A673 (cell line): ENCODE measurements around the gene OR5M3. TPM values are rescaled to one million over a fixed set of nuclear protein-coding genes. Genes with fewer than 3 reads are reported as not detected.

Experiments used
- BruUV-seq: library from RNA; stranded (reverse); fragments of 400-500 nt; replicated peaks from 2 replicates; lab custom pipeline; 2021; lab: Mats Ljungman, UMichigan
- CTCF ChIA-PET: fragments of 300-600 bp; sonication (Branson Sonifier 250); formaldehyde crosslinking; loops from one replicate; lab custom pipeline; 2022; ENCODE audit warnings: antibody characterized with exemption; lab: Charles Lee
- POLR2A ChIA-PET: fragments of 300-600 bp; sonication (Branson Sonifier 250); formaldehyde crosslinking; loops from one replicate; lab custom pipeline; 2022; ENCODE audit warnings: antibody characterized with exemption; ENCODE audit not compliant: low non-redundant PET; lab: Charles Lee
- DNase-seq: peaks from one replicate; pipeline ENCODE4 v3.0.0-alpha.2; 2015; ENCODE audit warnings: low spot score
- H3K27ac ChIP-seq: fragments of 200-600 bp; sonication (generic); 2 replicates; pipeline ENCODE4 v1.5.1; 2016; ENCODE audit warnings: mixed run types, low read depth, mild to moderate bottlenecking, mixed read lengths, antibody characterized with exemption, low read length; ENCODE audit not compliant: poor library complexity, severe bottlenecking
- H3K27me3 ChIP-seq: fragments of 200-600 bp; sonication (generic); replicated peaks from 2 replicates; pipeline ENCODE4 v1.6.1; 2017; ENCODE audit warnings: mixed run types, low read depth, mild to moderate bottlenecking, mixed read lengths, antibody characterized with exemption, low read length; ENCODE audit not compliant: insufficient read depth, poor library complexity
- H3K36me3 ChIP-seq: fragments of 200-600 bp; sonication (generic); 2 replicates; pipeline ENCODE4 v1.6.1; 2016; ENCODE audit warnings: mixed run types, mild to moderate bottlenecking, mixed read lengths, antibody characterized with exemption, low read length; ENCODE audit not compliant: insufficient read depth, poor library complexity, severe bottlenecking
- H3K4me1 ChIP-seq: fragments of 200-600 bp; sonication (generic); 2 replicates; pipeline ENCODE4 v1.6.1; 2017; ENCODE audit warnings: mixed run types, mild to moderate bottlenecking, mixed read lengths, antibody characterized with exemption, low read length; ENCODE audit not compliant: insufficient read depth, poor library complexity, severe bottlenecking
- H3K4me3 ChIP-seq: fragments of 200-600 bp; sonication (generic); 2 replicates; pipeline ENCODE4 v1.5.1; 2016; ENCODE audit warnings: low read depth, mixed run types, mild to moderate bottlenecking, mixed read lengths, low read length; ENCODE audit not compliant: poor library complexity, severe bottlenecking
- H3K9me3 ChIP-seq: fragments of 200-600 bp; sonication (generic); 2 replicates; pipeline ENCODE4 v1.6.1; 2016; ENCODE audit warnings: mixed run types, low read depth, mild to moderate bottlenecking, mixed read lengths, antibody characterized with exemption, low read length; ENCODE audit not compliant: poor library complexity, severe bottlenecking
- EZH2 ChIP-seq: fragments of 200-600 bp; sonication (generic); IDR thresholded peaks from 2 replicates; pipeline ENCODE4 v1.6.1; 2017; ENCODE audit warnings: borderline replicate concordance, low read depth, mild to moderate bottlenecking, mixed read lengths, antibody characterized with exemption, low read length; ENCODE audit not compliant: poor library complexity, severe bottlenecking
- intact Hi-C: fragments of 100-400 bp; cut with micrococcal nuclease; formaldehyde crosslinking; loops from one replicate; pipeline ENCODE4 v1.10.0; 2022; ENCODE audit not compliant: unreplicated experiment
- total RNA-seq: library from RNA; stranded (reverse); gene quantifications from 2 replicates; pipeline ENCODE4 v1.2.3, GENCODE V29; 2021
- TF ChIP-seq, protein P1 (sequence below): fragments of 300-800, 200-600 bp; sonication (generic); conservative IDR thresholded peaks from 2 replicates; pipeline ENCODE4 v1.5.1; 2017; ENCODE audit warnings: low read depth, mild to moderate bottlenecking, antibody characterized with exemption, low read length, moderate library complexity, mixed read lengths

OR5M3 gene
- total RNA-seq, 1 experiment from 2014 or later, result not detected

DNA sequence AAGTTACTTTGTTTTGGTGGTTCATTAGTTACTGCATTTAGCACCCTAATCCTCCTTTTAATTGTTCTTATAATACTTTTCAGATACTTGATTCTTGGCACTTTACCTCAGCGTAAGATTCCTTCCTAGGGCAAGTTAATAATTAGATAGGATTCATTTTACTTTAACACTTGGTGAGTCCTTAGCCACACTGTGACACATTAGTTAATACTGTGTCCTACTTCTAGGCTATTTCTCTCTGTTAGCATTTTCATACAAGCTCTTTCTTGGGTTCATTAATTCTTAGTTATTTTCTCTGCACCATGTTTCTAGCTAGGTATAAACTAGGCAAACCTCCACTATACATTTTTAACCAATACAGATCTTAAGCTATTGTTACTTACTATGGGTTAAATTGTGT, 16.1 kb downstream of the OR5M3 start:
- ChIA-PET CTCF (no interaction called here), POLR2A (no interaction called here)
- H3K4me3 ChIP-seq, result no peak overlapping the region
- no peak for DNase-seq
- no peaks in the 10 kb centered on the region for H3K9me3 ChIP-seq
- no peak overlapping the region for H3K27ac ChIP-seq
- no peaks in the 10 kb centered on the region for H3K27me3 ChIP-seq
- no peak for TF ChIP-seq EZH2
- TF ChIP-seq, protein P1, sequence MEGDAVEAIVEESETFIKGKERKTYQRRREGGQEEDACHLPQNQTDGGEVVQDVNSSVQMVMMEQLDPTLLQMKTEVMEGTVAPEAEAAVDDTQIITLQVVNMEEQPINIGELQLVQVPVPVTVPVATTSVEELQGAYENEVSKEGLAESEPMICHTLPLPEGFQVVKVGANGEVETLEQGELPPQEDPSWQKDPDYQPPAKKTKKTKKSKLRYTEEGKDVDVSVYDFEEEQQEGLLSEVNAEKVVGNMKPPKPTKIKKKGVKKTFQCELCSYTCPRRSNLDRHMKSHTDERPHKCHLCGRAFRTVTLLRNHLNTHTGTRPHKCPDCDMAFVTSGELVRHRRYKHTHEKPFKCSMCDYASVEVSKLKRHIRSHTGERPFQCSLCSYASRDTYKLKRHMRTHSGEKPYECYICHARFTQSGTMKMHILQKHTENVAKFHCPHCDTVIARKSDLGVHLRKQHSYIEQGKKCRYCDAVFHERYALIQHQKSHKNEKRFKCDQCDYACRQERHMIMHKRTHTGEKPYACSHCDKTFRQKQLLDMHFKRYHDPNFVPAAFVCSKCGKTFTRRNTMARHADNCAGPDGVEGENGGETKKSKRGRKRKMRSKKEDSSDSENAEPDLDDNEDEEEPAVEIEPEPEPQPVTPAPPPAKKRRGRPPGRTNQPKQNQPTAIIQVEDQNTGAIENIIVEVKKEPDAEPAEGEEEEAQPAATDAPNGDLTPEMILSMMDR, result no peak
- BruUV-seq, result no TSS peak
- intact Hi-C loops, result no loop called here
- no peaks in the 10 kb centered on the region for H3K36me3 ChIP-seq
- H3K4me1 ChIP-seq, result no peaks in the 10 kb centered on the region

DNA sequence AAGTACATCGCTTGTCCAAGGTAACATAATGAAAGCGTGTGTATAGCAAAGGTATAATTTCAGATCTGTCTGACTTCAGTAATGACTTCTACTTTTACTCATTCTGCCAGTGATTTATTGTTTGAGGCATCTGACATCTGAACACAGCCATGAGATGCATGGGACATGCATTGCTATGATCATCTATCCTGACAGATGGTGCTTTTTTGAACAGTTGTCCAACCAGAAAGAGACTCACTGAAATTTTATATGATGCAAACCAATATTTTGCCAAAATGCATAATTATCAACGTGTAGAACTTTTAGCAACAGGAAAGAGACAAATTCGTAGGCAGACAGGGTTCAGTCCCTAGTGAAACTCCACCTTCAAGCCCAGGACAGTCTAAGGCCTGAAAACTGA, 19.6 kb downstream of the OR5M3 start:
- intact Hi-C loops, result no loop called here
- Histone ChIP-seq H3K4me1 (no peaks in the 10 kb centered on the region), H3K4me3 (no peak overlapping the region), H3K27me3 (no peaks in the 10 kb centered on the region), H3K9me3 (no peaks in the 10 kb centered on the region), H3K27ac (no peak overlapping the region), H3K36me3 (no peaks in the 10 kb centered on the region)
- ChIA-PET POLR2A (no interaction called here), CTCF (no interaction called here)
- TF ChIP-seq, protein P1, result no peak
- DNase-seq, result no peak
- no TSS peak for BruUV-seq

Other genes with a start within 250 kb of the OR5M3 start
- not detected in 2 replicates for gene OR5T2, start 239.1 kb downstream of the OR5M3 start, total RNA-seq
- gene OR5T3, start 221.1 kb downstream of the OR5M3 start, total RNA-seq, result not detected in 2 replicates
- not detected in 2 replicates for gene OR5T1, start 199.2 kb downstream of the OR5M3 start, total RNA-seq
- gene OR8H1, start 181.1 kb downstream of the OR5M3 start, total RNA-seq, result not detected in 2 replicates
- gene OR8K3, start 158.2 kb downstream of the OR5M3 start, total RNA-seq, result not detected in 2 replicates
- not detected in 2 replicates for gene OR8K1, start 127.3 kb downstream of the OR5M3 start, total RNA-seq
- not detected in 2 replicates for gene OR8J1, start 119.1 kb downstream of the OR5M3 start, total RNA-seq
- not detected in 2 replicates for gene OR8U1, start 97.7 kb downstream of the OR5M3 start, total RNA-seq
- not detected in 2 replicates for gene OR5AL1, start 60.7 kb downstream of the OR5M3 start, total RNA-seq
- gene OR5M8, start 18.0 kb upstream of the OR5M3 start, total RNA-seq, result not detected in 2 replicates
- gene OR5M11, start 69.9 kb upstream of the OR5M3 start, total RNA-seq, result not detected in 2 replicates
- not detected in 2 replicates for gene OR5M10, start 104.4 kb upstream of the OR5M3 start, total RNA-seq
- not detected in 2 replicates for gene OR5M1, start 141.5 kb upstream of the OR5M3 start, total RNA-seq
- gene OR5AP2, start 169.1 kb upstream of the OR5M3 start, total RNA-seq, result not detected in 2 replicates
- not detected in 2 replicates for gene OR5AR1, start 190.3 kb upstream of the OR5M3 start, total RNA-seq
- gene OR9G1, start 225.7 kb upstream of the OR5M3 start, total RNA-seq, result not detected in 2 replicates